ENCODE measurements around the gene ELP1.

ELP1 gene

DNA sequence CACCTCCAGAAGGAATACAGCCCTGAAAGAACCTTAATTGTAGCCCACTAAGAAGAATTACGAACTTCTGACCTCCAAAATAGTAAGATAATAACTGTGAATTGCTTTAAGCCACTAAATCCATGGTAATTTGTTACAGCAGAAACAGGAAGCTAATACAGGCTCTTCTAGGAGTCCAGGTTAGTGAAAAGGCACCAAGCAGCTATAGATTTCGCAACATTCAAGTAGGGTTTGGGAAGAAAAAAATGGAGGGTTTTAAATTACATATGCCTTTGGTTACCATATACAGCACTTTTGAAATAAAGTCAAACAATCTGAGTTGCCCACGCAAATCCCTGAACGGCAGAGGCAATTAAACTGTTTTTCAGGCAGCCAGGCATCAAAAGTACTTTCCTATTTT, 73.6 kb downstream of the ELP1 start:
- Histone ChIP-seq H3K9ac (no peak overlapping the region), H3K4me1 (no peaks in the 10 kb centered on the region), H2AFZ (no peak overlapping the region), H3K9me3 (ENCODE audit: control insufficient read depth, low read length) (no peaks in the 10 kb centered on the region), H3K4me3 (ENCODE audit: low read depth, low read length) (no peak overlapping the region), H3K36me3 (ENCODE audit: control insufficient read depth, insufficient read depth, low read length) (no peaks in the 10 kb centered on the region), H3K27me3 (ENCODE audit: control insufficient read depth, insufficient read depth, low read length) (no peaks in the 10 kb centered on the region), H3K27ac (no peak overlapping the region), H3K79me2 (no peaks in the 10 kb centered on the region), H3K4me2 (ENCODE audit: low read length) (no peak overlapping the region)
- TF ChIP-seq, protein P1, sequence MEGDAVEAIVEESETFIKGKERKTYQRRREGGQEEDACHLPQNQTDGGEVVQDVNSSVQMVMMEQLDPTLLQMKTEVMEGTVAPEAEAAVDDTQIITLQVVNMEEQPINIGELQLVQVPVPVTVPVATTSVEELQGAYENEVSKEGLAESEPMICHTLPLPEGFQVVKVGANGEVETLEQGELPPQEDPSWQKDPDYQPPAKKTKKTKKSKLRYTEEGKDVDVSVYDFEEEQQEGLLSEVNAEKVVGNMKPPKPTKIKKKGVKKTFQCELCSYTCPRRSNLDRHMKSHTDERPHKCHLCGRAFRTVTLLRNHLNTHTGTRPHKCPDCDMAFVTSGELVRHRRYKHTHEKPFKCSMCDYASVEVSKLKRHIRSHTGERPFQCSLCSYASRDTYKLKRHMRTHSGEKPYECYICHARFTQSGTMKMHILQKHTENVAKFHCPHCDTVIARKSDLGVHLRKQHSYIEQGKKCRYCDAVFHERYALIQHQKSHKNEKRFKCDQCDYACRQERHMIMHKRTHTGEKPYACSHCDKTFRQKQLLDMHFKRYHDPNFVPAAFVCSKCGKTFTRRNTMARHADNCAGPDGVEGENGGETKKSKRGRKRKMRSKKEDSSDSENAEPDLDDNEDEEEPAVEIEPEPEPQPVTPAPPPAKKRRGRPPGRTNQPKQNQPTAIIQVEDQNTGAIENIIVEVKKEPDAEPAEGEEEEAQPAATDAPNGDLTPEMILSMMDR (IDR thresholded peaks at IDR 0.05) = no peak

DNA sequence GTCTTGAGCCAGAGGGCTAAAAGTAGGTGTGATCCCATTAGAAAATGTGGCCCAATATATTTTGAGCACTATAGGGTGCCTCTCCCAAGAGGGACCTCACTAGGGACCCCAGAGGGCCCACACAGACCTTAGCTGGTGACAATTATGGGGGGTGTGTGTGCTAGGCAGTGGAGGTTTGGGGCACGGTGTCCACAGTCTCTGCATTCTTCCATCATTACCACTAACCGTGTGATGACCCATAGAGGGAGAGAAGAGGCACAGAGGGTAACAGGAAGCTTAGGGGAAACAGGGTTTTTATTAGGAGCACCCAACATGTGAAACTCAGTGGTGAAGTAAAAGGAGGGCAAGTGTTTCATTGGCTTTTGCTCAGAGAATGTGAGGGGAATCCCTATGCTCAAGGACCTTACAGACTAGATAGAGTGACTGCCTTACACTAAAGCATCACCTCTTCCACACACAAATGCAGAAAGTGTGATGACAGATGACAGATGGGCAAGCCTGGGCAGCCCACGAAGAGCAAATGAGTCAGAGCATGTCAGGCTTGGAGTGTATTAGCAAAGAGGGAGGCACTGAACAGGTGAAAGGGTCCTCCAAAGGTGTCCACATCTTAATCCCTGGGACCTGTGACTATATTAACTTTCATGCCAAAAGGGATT, 74.3 kb downstream of the ELP1 start:
- TF ChIP-seq, protein P1 (IDR thresholded peaks at IDR 0.05) = no peak
- Histone ChIP-seq H3K27ac (no peak overlapping the region), H3K9me3 (ENCODE audit: control insufficient read depth, low read length) (no peaks in the 10 kb centered on the region), H3K4me1 (no peaks in the 10 kb centered on the region), H3K9ac (no peak overlapping the region), H3K4me3 (ENCODE audit: low read depth, low read length) (no peak overlapping the region), H3K36me3 (ENCODE audit: control insufficient read depth, insufficient read depth, low read length) (no peaks in the 10 kb centered on the region), H3K79me2 (no peaks in the 10 kb centered on the region), H3K27me3 (ENCODE audit: control insufficient read depth, insufficient read depth, low read length) (no peaks in the 10 kb centered on the region), H3K4me2 (ENCODE audit: low read length) (no peak overlapping the region), H2AFZ (no peak overlapping the region)

DNA sequence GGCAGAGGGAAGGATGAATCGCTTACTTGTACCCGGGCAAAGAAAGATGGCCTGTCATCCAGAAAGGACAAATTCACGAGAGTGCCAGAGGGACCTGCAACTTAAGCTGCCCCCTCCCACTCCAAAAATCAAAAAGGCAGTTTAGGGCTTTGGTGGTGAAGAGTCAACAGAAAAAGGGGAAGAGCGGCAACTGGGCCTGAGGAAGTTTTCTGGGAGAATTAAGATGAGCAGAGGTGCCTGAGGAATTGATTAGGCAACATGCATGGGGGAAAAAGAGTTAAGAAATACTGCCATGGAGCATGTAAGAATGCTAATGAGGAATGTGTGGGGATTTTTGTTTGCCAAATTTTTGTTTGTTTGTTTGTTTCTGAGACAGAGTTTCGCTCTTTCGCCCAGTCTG, 76.4 kb downstream of the ELP1 start:
- H3K27me3 ChIP-seq (ENCODE audit: control insufficient read depth, insufficient read depth, low read length) = no peaks in the 10 kb centered on the region
- H3K4me1 ChIP-seq = no peaks in the 10 kb centered on the region
- no peak overlapping the region for H2AFZ ChIP-seq
- H3K79me2 ChIP-seq = no peaks in the 10 kb centered on the region
- no peak overlapping the region for H3K9ac ChIP-seq
- no peak overlapping the region for H3K4me3 ChIP-seq (ENCODE audit: low read depth, low read length)
- no peaks in the 10 kb centered on the region for H3K9me3 ChIP-seq (ENCODE audit: control insufficient read depth, low read length)
- no peak overlapping the region for H3K27ac ChIP-seq
- H3K4me2 ChIP-seq (ENCODE audit: low read length) = no peak overlapping the region
- H3K36me3 ChIP-seq (ENCODE audit: control insufficient read depth, insufficient read depth, low read length) = no peaks in the 10 kb centered on the region
- TF ChIP-seq, protein P1 (IDR thresholded peaks at IDR 0.05) = no peak

DNA sequence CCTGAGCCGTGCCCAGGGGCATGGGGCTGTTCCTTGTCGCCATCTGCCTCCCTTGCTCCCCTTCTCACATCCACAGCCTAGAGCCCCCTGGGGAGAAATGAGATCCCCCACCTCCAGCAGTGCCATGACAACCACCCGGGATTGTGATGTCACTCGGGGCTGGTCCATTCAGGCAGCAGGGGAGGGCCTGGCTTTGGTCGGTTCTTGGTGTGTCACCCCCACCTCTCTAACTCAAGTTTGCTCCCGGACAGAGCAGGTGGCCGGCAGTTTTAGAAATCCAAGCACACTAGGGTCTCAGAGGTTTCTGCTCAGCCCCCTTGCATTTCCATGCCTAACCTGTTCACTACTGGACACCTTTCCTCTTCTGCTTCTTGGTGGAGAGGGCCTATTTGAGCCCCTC, 78.0 kb downstream of the ELP1 start, which contains the start of gene ACTL7B:
Gene ACTL7B, minus strand, starts transcription at position 99 of the 400 bp plus-strand sequence. Its CDS starts 56 bp downstream, at position 43.
- Histone ChIP-seq H3K79me2 (no peaks in the 10 kb centered on the region), H3K4me1 (no peaks in the 10 kb centered on the region), H3K9me3 (ENCODE audit: control insufficient read depth, low read length) (no peaks in the 10 kb centered on the region), H3K27me3 (ENCODE audit: control insufficient read depth, insufficient read depth, low read length) (no peaks in the 10 kb centered on the region), H3K4me3 (ENCODE audit: low read depth, low read length) (no peak within 1 kb of the TSS), H2AFZ (no peak within 1 kb of the TSS), H3K4me2 (ENCODE audit: low read length) (no peak within 1 kb of the TSS), H3K36me3 (ENCODE audit: control insufficient read depth, insufficient read depth, low read length) (no peaks in the 10 kb centered on the region), H3K9ac (no peak within 1 kb of the TSS), H3K27ac (no peak within 1 kb of the TSS)
- TF ChIP-seq, protein P1 (IDR thresholded peaks at IDR 0.05) = no peak

DNA sequence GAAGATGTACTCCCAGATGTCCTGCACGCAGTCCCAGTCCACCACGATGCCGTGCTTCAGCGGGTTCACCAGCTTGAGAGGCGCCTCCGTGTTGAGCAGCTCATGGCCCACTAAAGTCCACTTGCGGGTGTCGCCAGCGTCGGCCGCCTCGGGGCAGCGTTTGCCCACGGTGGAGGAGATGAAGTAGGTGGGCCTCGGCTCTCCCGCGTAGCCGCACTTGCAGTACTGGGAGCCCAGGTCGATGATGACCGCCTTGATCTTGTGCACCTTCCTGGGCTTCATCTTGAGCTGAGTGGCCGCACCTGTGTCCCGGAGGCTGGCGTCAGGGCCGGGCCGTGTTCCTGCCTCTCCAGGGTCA, 78.4 kb downstream of the ELP1 start:
- H3K4me3 ChIP-seq (ENCODE audit: low read depth, low read length) = no peak overlapping the region
- no peak overlapping the region for H3K9ac ChIP-seq
- H3K9me3 ChIP-seq (ENCODE audit: control insufficient read depth, low read length) = no peaks in the 10 kb centered on the region
- no peak overlapping the region for H2AFZ ChIP-seq
- H3K27me3 ChIP-seq (ENCODE audit: control insufficient read depth, insufficient read depth, low read length) = no peaks in the 10 kb centered on the region
- H3K27ac ChIP-seq = no peak overlapping the region
- no peaks in the 10 kb centered on the region for H3K4me1 ChIP-seq
- H3K79me2 ChIP-seq = no peaks in the 10 kb centered on the region
- H3K36me3 ChIP-seq (ENCODE audit: control insufficient read depth, insufficient read depth, low read length) = no peaks in the 10 kb centered on the region
- TF ChIP-seq, protein P1 (IDR thresholded peaks at IDR 0.05) = no peak
- H3K4me2 ChIP-seq (ENCODE audit: low read length) = no peak overlapping the region

Measured in parathyroid adenoma (tissue), 2 donors.